ENCODE data around the gene UGT1A9.
"Not testable (repeated sequence)": the region's sequence is repeated elsewhere in the genome, so short reads cannot be mapped to it uniquely, and the experiment has no call there.

Gene UGT1A9

GRCh38 chr2:233712611-233713261 lies 41.0 kb downstream of the UGT1A9 start, which contains the start of gene UGT1A5:
UGT1A5 (plus strand) TSS chr2:233712907; CDS start chr2:233712992, 85 bp downstream.
- no peak within 1 kb of the TSS for H3K4me3 ChIP-seq (ENCODE audit: low read depth, low read length)
- TF ChIP-seq CTCF (IDR thresholded peaks at IDR 0.05; ENCODE audit: low read depth, low read length) = no peak

- no peak for TF ChIP-seq CTCF (IDR thresholded peaks at IDR 0.05; ENCODE audit: low read depth, low read length)
Observed at GRCh38 chr2:233713262-233713615, 41.5 kb downstream of the UGT1A9 start.

GRCh38 chr2:233714121-233714520 lies 42.4 kb downstream of the UGT1A9 start:
- TF ChIP-seq CTCF (IDR thresholded peaks at IDR 0.05; ENCODE audit: low read depth, low read length) = no peak
- no peak overlapping the region for H3K4me3 ChIP-seq (ENCODE audit: low read depth, low read length)

More at GRCh38 chr2:233713262-233713615, 41.5 kb downstream of the UGT1A9 start:
- no peak overlapping the region for H3K4me3 ChIP-seq (ENCODE audit: low read depth, low read length)

- TF ChIP-seq CTCF (IDR thresholded peaks at IDR 0.05; ENCODE audit: low read depth, low read length) = no peak
- H3K4me3 ChIP-seq (ENCODE audit: low read depth, low read length) = no peak within 1 kb of the TSS
Observed at GRCh38 chr2:233718552-233718951, 46.9 kb downstream of the UGT1A9 start, which contains the start of gene UGT1A4. UGT1A4 (plus strand) TSS chr2:233718736; CDS start chr2:233718821, 85 bp downstream.

GRCh38 chr2:233728723-233729301 lies 57.1 kb downstream of the UGT1A9 start, which contains the start of gene UGT1A3:
UGT1A3 (plus strand) TSS chr2:233729042; CDS start chr2:233729127, 85 bp downstream.
- TF ChIP-seq CTCF (IDR thresholded peaks at IDR 0.05; ENCODE audit: low read depth, low read length) = no peak
- H3K4me3 ChIP-seq (ENCODE audit: low read depth, low read length) = no peak within 1 kb of the TSS

GRCh38 chr2:233736868-233737653 lies 65.4 kb downstream of the UGT1A9 start:
- not testable (repeated sequence) for H3K4me3 ChIP-seq (ENCODE audit: low read depth, low read length)

- no peak for TF ChIP-seq CTCF (IDR thresholded peaks at IDR 0.05; ENCODE audit: low read depth, low read length)
Observed at GRCh38 chr2:233740870-233741269, 69.2 kb downstream of the UGT1A9 start.

More at GRCh38 chr2:233740870-233741269, 69.2 kb downstream of the UGT1A9 start:
- H3K4me3 ChIP-seq (ENCODE audit: low read depth, low read length) = no peak overlapping the region

Data from WI38 (cell line).